Endothelial cell of umbilical vein (primary cell): ENCODE results near the gene SH3D21. TPM values are rescaled to one million over a fixed set of nuclear protein-coding genes. Genes with fewer than 3 reads are reported as not detected.

ENCODE experiments used
- BruUV-seq: library from RNA; stranded (reverse); fragments of 400-500 nt; replicated peaks from 2 replicates; lab custom pipeline; 2021; lab: Mats Ljungman, UMichigan
- CTCF ChIA-PET: fragments of 300-600, 350-600 bp; sonication (Branson Sonifier 250); formaldehyde crosslinking; loops from one replicate; lab custom pipeline; 2021; ENCODE audit warnings: antibody characterized with exemption, inconsistent platforms; lab: Charles Lee
- POLR2A ChIA-PET: fragments of 300-600, 350-600 bp; sonication (Branson Sonifier 250); formaldehyde crosslinking; loops from one replicate; lab custom pipeline; 2021; ENCODE audit warnings: antibody characterized with exemption, inconsistent platforms; lab: Charles Lee
- DNase-seq: peaks from one replicate; pipeline ENCODE4 v3.0.0-alpha.2; 2011; ENCODE audit warnings: low read depth, low spot score
- FAIRE-seq: peaks from 2 replicates; lab custom pipeline; 2011; peaks lifted over from hg19 to GRCh38; lab: Jason Lieb, UNC
- H2AFZ ChIP-seq: 2 replicates; pipeline ENCODE4 v1.6.0; 2012; ENCODE audit warnings: low read depth, low read length, control low read depth, inconsistent platforms
- H3K27ac ChIP-seq: 2 replicates; pipeline ENCODE4 v1.5.1; 2011; ENCODE audit warnings: low read depth, mild to moderate bottlenecking, control low read depth, low read length, moderate library complexity; ENCODE audit not compliant: insufficient read depth
- H3K27me3 ChIP-seq, 2 experiments: 2 replicates each; pipeline versions ENCODE4 v1.6.0 to v1.6.1; 2011; ENCODE audit warnings: low read length in 2 of 2, mixed read lengths in 1 of 2; ENCODE audit not compliant: control insufficient read depth in 2 of 2, insufficient read depth in 2 of 2
- H3K36me3 ChIP-seq, 2 experiments: 2 replicates in 1 of 2; 3 replicates in 1 of 2; pipeline ENCODE4 v1.5.1; 2011; ENCODE audit warnings: low read length in 2 of 2, mild to moderate bottlenecking in 1 of 2, moderate library complexity in 1 of 2; ENCODE audit not compliant: control insufficient read depth in 2 of 2, insufficient read depth in 2 of 2; ENCODE audit errors: extremely low read depth in 1 of 2
- H3K4me1 ChIP-seq: 3 replicates; pipeline ENCODE4 v1.5.1; 2011; ENCODE audit warnings: mild to moderate bottlenecking, low read length; ENCODE audit not compliant: control insufficient read depth, insufficient read depth; ENCODE audit errors: extremely low read depth
- H3K4me2 ChIP-seq: 2 replicates; pipeline ENCODE4 v1.6.1; 2011; ENCODE audit warnings: low read length, control low read depth, mixed read lengths; ENCODE audit not compliant: insufficient read depth
- H3K4me3 ChIP-seq, 3 experiments: fragments of 200-600 bp in 1 of 3; sonication (generic), shearing (Covaris generic) in 1 of 3; replicated peaks in 1 of 3; 2 replicates each; pipeline ENCODE4 v1.5.1; 2011 to 2016; ENCODE audit warnings: control low read depth in 3 of 3, low read length in 3 of 3, mild to moderate bottlenecking in 2 of 3, inconsistent platforms in 1 of 3, low read depth in 1 of 3, moderate library complexity in 1 of 3; ENCODE audit not compliant: insufficient read depth in 1 of 3
- H3K79me2 ChIP-seq: 2 replicates; pipeline ENCODE4 v1.6.0; 2012; ENCODE audit warnings: low read length, inconsistent platforms; ENCODE audit not compliant: control insufficient read depth, insufficient read depth
- H3K9ac ChIP-seq: replicated peaks from 2 replicates; pipeline ENCODE3; 2011; ENCODE audit warnings: low read length, control low read depth; ENCODE audit not compliant: insufficient read depth; ENCODE audit errors: extremely low read depth
- H3K9me1 ChIP-seq: replicated peaks from 3 replicates; pipeline ENCODE4 v1.6.0; 2011; ENCODE audit warnings: mild to moderate bottlenecking, low read length; ENCODE audit not compliant: control insufficient read depth, insufficient read depth; ENCODE audit errors: extremely low read depth
- H3K9me3 ChIP-seq: replicated peaks from 2 replicates; pipeline ENCODE4 v1.5.1; 2012; ENCODE audit warnings: low read length, inconsistent platforms; ENCODE audit not compliant: control insufficient read depth, insufficient read depth
- H4K20me1 ChIP-seq: replicated peaks from 2 replicates; pipeline ENCODE3; 2011; ENCODE audit warnings: mild to moderate bottlenecking, low read length; ENCODE audit not compliant: control insufficient read depth, insufficient read depth; ENCODE audit errors: extremely low read depth
- FOS ChIP-seq: IDR thresholded peaks from 2 replicates; pipeline ENCODE4 v1.6.1; 2011; ENCODE audit warnings: mild to moderate bottlenecking, low read length, moderate library complexity, borderline replicate concordance; ENCODE audit not compliant: insufficient read depth
- MYC ChIP-seq: IDR thresholded peaks from one replicate; pipeline ENCODE4 v1.6.1; 2011; ENCODE audit warnings: mild to moderate bottlenecking, low read depth, low read length
- POLR2A ChIP-seq: IDR thresholded peaks from 2 replicates; pipeline ENCODE4 v1.6.1; 2012; ENCODE audit warnings: low read depth, mild to moderate bottlenecking, control low read depth, low read length
- dilution Hi-C: fragments of 300-500 bp; cut with MboI; formaldehyde crosslinking; loops from one replicate; pipeline ENCODE4 v1.15.0; 2019; ENCODE audit warnings: low sequenced_read_pairs; ENCODE audit not compliant: extremely low pct_ligation_motif_present
- intact Hi-C: fragments of 100-400 bp; cut with micrococcal nuclease; formaldehyde crosslinking; loops from one replicate; pipeline ENCODE4 v1.10.0; 2022
- polyA plus RNA-seq, 4 experiments: library from polyadenylated mRNA; depleted of rRNA in 3 of 4; stranded (reverse) in 3 of 4; unstranded in 1 of 4; fragments of >200 nt; gene quantifications; 2 replicates each; pipeline versions ENCODE4 v1.2.1 to v1.2.3, GENCODE V29; 2011 to 2012; ENCODE audit warnings: missing spikeins in 1 of 4
- total RNA-seq: library from RNA; stranded (reverse); gene quantifications from 2 replicates; pipeline ENCODE4 v1.2.3, GENCODE V29; 2021

The SH3D21 gene
- total and polyA plus RNA-seq, 2 donors (not counting 3 experiments of a cell fraction or from before 2014, with no cell fraction given) = 1.8 to 7.2 TPM

DNA sequence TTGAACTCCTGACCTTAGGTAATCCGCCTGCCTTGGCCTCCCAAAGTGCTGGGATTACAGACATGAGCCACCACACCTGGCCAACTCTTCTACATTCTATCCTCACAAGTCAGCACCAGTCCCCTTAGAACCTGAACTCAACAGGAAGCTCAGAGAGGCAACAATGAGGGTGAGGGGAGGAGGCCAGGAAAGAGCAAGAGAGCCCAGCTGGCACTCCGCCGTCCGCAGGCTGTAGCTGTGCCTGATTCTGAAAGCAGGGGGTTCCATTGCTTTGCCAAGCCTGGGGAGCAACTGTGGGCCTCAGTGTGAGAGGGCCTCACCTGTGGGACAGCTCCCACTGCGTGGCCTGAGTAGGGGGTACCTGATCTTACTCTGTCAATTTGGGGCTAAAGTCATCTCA is 60.9 kb downstream of the SH3D21 start:
- peaks cover 52% of the 10 kb centered on the region for H3K79me2 ChIP-seq
- intact Hi-C loops (no loop called here), dilution Hi-C loops (no loop called here)

DNA sequence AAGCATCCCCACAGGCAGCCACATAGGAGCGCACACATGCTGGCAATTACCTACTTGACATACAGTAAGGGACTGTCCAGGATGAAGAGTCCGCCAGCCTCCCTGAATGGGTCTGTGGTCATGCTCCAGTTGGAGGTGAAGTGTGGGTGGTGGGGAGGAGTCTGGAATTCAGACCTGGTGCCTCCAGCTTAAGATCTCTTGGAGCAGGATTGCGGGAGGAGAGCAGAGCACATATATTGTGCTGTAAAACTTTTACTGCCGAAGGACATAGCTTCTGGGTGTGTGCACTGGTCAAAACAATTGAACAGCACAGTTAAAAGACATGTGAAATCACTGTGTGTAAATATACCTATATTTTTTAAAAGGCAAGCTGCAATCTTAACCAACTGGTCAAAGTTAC is 61.6 kb downstream of the SH3D21 start:
- Histone ChIP-seq H3K9me1 (no peaks in the 10 kb centered on the region), H3K79me2 (peaks cover 58% of the 10 kb centered on the region), H2AFZ (no peak overlapping the region), H4K20me1 (no peaks in the 10 kb centered on the region), H3K9ac (no peak overlapping the region), H3K4me1 (peaks cover 34% of the 10 kb centered on the region), H3K4me2 (no peak overlapping the region), H3K9me3 (no peaks in the 10 kb centered on the region), H3K27me3 (no peaks in the 10 kb centered on the region), H3K4me3 (no peak overlapping the region), H3K36me3 (no peaks in the 10 kb centered on the region), H3K27ac (no peak overlapping the region)
- dilution Hi-C loops (no loop called here), intact Hi-C loops (no loop called here)
- ChIA-PET CTCF (interaction anchor here (0.7 to 5.6 kb wide), 11 partner anchors 16 to 207 kb away, joined by 3 to 152 read pairs (median 5); partner anchors contain the start of genes LSM10 and STK40), POLR2A (interaction anchor here (0.9 to 2.2 kb wide), 3 partner anchors 15 to 23 kb away, joined by 3 to 4 read pairs (median 4); no protein-coding TSS in a partner anchor)
- TF ChIP-seq MYC (no peak), FOS (no peak)
- FAIRE-seq = no peak
- BruUV-seq = no TSS peak
- no peak for DNase-seq

More for the DNA sequence above, 60.9 kb downstream of the SH3D21 start:
- no peaks in the 10 kb centered on the region for H3K27me3 ChIP-seq
- H3K4me1 ChIP-seq = peaks cover 27% of the 10 kb centered on the region
- no peak overlapping the region for H3K4me2 ChIP-seq
- H2AFZ ChIP-seq = no peak overlapping the region
- no peak for TF ChIP-seq POLR2A
- no TSS peak for BruUV-seq
- ChIA-PET POLR2A (interaction anchor here (0.5 to 2.2 kb wide), 6 partner anchors 9 to 24 kb away, joined by 3 to 4 read pairs (median 4); no protein-coding TSS in a partner anchor), CTCF (interaction anchor here (0.6 to 5.6 kb wide), 10 partner anchors 15 to 206 kb away, joined by 3 to 152 read pairs (median 4); partner anchors contain the start of genes LSM10 and STK40)
- peak; percentile 62 for DNase-seq
- peak; percentile 78 for FAIRE-seq
- H3K9me3 ChIP-seq = no peaks in the 10 kb centered on the region
- peak overlapping the region; percentile 28 for H3K27ac ChIP-seq
- peaks cover 0 to 3% of the 10 kb centered on the region in 2 experiments for H3K36me3 ChIP-seq
- H3K4me3 ChIP-seq = no peak overlapping the region
- no peak overlapping the region for H3K9ac ChIP-seq
- no peaks in the 10 kb centered on the region for H3K9me1 ChIP-seq
- H4K20me1 ChIP-seq = no peaks in the 10 kb centered on the region
